Caco-2 (cell line): ENCODE measurements around the gene SLIRP. TPM values are rescaled to one million over a fixed set of nuclear protein-coding genes. Genes with fewer than 3 reads are reported as not detected.
A peak's percentile ranks its signal among the peaks of the same experiment; 100 is the strongest.
"Not testable (repeated sequence)": the region's sequence is repeated elsewhere in the genome, so short reads cannot be mapped to it uniquely, and the experiment has no call there.

ENCODE experiments used
- Bru-seq: library from RNA; stranded (reverse); fragments of 400-500 nt; gene quantifications from one replicate; lab custom pipeline; 2021; lab: Mats Ljungman, UMichigan
- BruChase-seq, 2 experiments: library from RNA; stranded (reverse); fragments of 400-500 nt; gene quantifications; one replicate each; lab custom pipeline; 2021; lab: Mats Ljungman, UMichigan
- BruUV-seq: library from RNA; stranded (reverse); fragments of 400-500 nt; replicated peaks from 2 replicates; lab custom pipeline; 2021; lab: Mats Ljungman, UMichigan
- CTCF ChIA-PET: fragments of 300-600 bp; sonication (Branson Sonifier 250); formaldehyde crosslinking; loops from one replicate; lab custom pipeline; 2022; ENCODE audit warnings: antibody characterized with exemption; lab: Charles Lee
- POLR2A ChIA-PET: fragments of 300-600 bp; sonication (Branson Sonifier 250); formaldehyde crosslinking; loops from one replicate; lab custom pipeline; 2022; ENCODE audit warnings: antibody characterized with exemption; lab: Charles Lee
- DNase-seq, 2 experiments: peaks; one replicate each; pipeline versions ENCODE4 v3.0.0 to v3.0.0-alpha.2; 2020 to 2022
- H3K27me3 ChIP-seq: replicated peaks from 2 replicates; pipeline ENCODE4 v1.6.0; 2011; ENCODE audit warnings: low read length; ENCODE audit not compliant: control insufficient read depth, insufficient read depth
- H3K36me3 ChIP-seq: 2 replicates; pipeline ENCODE4 v1.5.1; 2011; ENCODE audit warnings: low read length; ENCODE audit not compliant: control insufficient read depth, insufficient read depth
- H3K4me1 ChIP-seq: fragments of 250-450 bp; sonication (Bioruptor Pico); 2 replicates; pipeline ENCODE4 v1.5.1; 2020; ENCODE audit warnings: mild to moderate bottlenecking
- H3K4me3 ChIP-seq: 2 replicates; pipeline ENCODE4 v1.5.1; 2011; ENCODE audit warnings: low read depth, mild to moderate bottlenecking, control low read depth, low read length
- H3K9me3 ChIP-seq: fragments of 250-450 bp; sonication (Bioruptor Pico); 2 replicates; pipeline ENCODE4 v1.5.1; 2020; ENCODE audit warnings: mild to moderate bottlenecking, moderate library complexity
- H3K27ac Mint-ChIP-seq: one replicate; pipeline ENCODE4 v1.8.0; 2022; ENCODE audit warnings: mixed read lengths; ENCODE audit not compliant: unreplicated experiment
- H3K27me3 Mint-ChIP-seq: one replicate; pipeline ENCODE4 v1.8.0; 2022; ENCODE audit warnings: mixed read lengths; ENCODE audit not compliant: insufficient read depth, unreplicated experiment
- H3K36me3 Mint-ChIP-seq: one replicate; pipeline ENCODE4 v1.8.0; 2022; ENCODE audit warnings: mild to moderate bottlenecking, mixed read lengths; ENCODE audit not compliant: insufficient read depth, unreplicated experiment
- H3K4me1 Mint-ChIP-seq: one replicate; pipeline ENCODE4 v1.8.0; 2022; ENCODE audit warnings: low read depth, mixed read lengths; ENCODE audit not compliant: unreplicated experiment
- H3K4me3 Mint-ChIP-seq: one replicate; pipeline ENCODE4 v1.8.0; 2022; ENCODE audit warnings: mild to moderate bottlenecking, moderate library complexity, mixed read lengths; ENCODE audit not compliant: unreplicated experiment
- H3K9me3 Mint-ChIP-seq: one replicate; pipeline ENCODE4 v1.8.0; 2022; ENCODE audit warnings: mixed read lengths; ENCODE audit not compliant: unreplicated experiment
- CTCF ChIP-seq, 2 experiments: fragments of 200-600 bp in 1 of 2; IDR thresholded peaks; 1 replicate in 1 of 2; 2 replicates in 1 of 2; pipeline versions ENCODE4 v1.5.1 to v1.8.0; 2011 to 2022; ENCODE audit warnings: antibody characterized with exemption in 1 of 2, control low read depth in 1 of 2, inconsistent platforms in 1 of 2, low read depth in 1 of 2, low read length in 1 of 2, mild to moderate bottlenecking in 1 of 2, moderate library complexity in 1 of 2; ENCODE audit not compliant: insufficient read depth in 1 of 2, severe bottlenecking in 1 of 2, unreplicated experiment in 1 of 2
- intact Hi-C: fragments of 100-400 bp; cut with micrococcal nuclease; formaldehyde crosslinking; loops from one replicate; pipeline ENCODE4 v1.10.0; 2022; ENCODE audit not compliant: unreplicated experiment
- long read RNA-seq: library from polyadenylated mRNA; stranded (forward); transcript quantifications from one replicate; pipeline ENCODE4 v2.0.0, GENCODE V29; 2022
- total RNA-seq: library from RNA; stranded (reverse); gene quantifications from 2 replicates; pipeline ENCODE4 v1.2.3, GENCODE V29; 2022

Gene SLIRP
- total RNA-seq (204 and 208 TPM in 2 replicates), Bru-seq, nascent RNA (percentile 66 among the genes with signal in this experiment), BruChase-seq, experiment 1, labeled RNA remaining after a 2-hour chase (percentile 52 among the genes with signal in this experiment), BruChase-seq, experiment 2, labeled RNA remaining after a 6-hour chase (percentile 53 among the genes with signal in this experiment)
- long read RNA-seq, transcript SLIRP-212 (4 exons, 420 nt): minor isoform, 6 of 561 reads
- long read RNA-seq, transcript SLIRP-209 (4 exons, 408 nt): major isoform, 527 of 561 reads
- long read RNA-seq, transcript SLIRP-201 (4 exons, 394 nt): minor isoform, 12 of 561 reads
- long read RNA-seq, transcript SLIRP-202 (4 exons, 285 nt): minor isoform, 9 of 561 reads
- long read RNA-seq, partial matches to known transcripts: 2 of 561 reads
- long read RNA-seq, other reads (novel, unspliced or antisense): 4 of 561 reads

GRCh38 chr14:77707724-77708408, at the start of gene SLIRP, which contains the start of gene ALKBH1:
TSS of gene SLIRP (plus strand) at chr14:77708103. CDS start at chr14:77708112, 9 bp downstream.
TSS of gene ALKBH1 (minus strand) at chr14:77708023. CDS start at chr14:77708004, 19 bp downstream.
- Mint-ChIP-seq H3K36me3 (peaks cover 44% of the 10 kb centered on the region), H3K27me3 (no peaks in the 10 kb centered on the region), H3K9me3 (no peaks in the 10 kb centered on the region), H3K27ac (peak within 1 kb of the TSS; percentile 77), H3K4me3 (peak within 1 kb of the TSS; percentile 86), H3K4me1 (peaks cover 17% of the 10 kb centered on the region)
- Histone ChIP-seq H3K4me3 (peak within 1 kb of the TSS; percentile 71), H3K4me1 (peaks cover 8% of the 10 kb centered on the region; the same call in 1 of the 2 replicates), H3K9me3 (no peaks in the 10 kb centered on the region), H3K36me3 (no peaks in the 10 kb centered on the region), H3K27me3 (no peaks in the 10 kb centered on the region)
- intact Hi-C loops: loop anchor here (1.0 to 5.0 kb wide), 2 partner anchors 53 to 91 kb away; partner anchors contain the start of gene SPTLC2
- no TSS peak for BruUV-seq
- POLR2A ChIA-PET: interaction anchor here (0.5 to 0.7 kb wide), 2 partner anchors 14 to 333 kb away, joined by 3 to 5 read pairs; no protein-coding TSS in a partner anchor
- CTCF ChIA-PET: interaction anchor here (0.6 to 0.7 kb wide), 2 partner anchors 52 to 131 kb away, joined by 3 read pairs; no protein-coding TSS in a partner anchor
- peak; percentile 83 to 87 for DNase-seq
- TF ChIP-seq CTCF (IDR thresholded peaks at IDR 0.05; ENCODE audit: insufficient read depth in 1 of 2, low read depth in 1 of 2, low read length in 1 of 2, severe bottlenecking in 1 of 2, unreplicated experiment in 1 of 2): no peak

GRCh38 chr14:77659831-77660230, 48.1 kb upstream of the SLIRP start:
- no peaks in the 10 kb centered on the region for H3K27me3 Mint-ChIP-seq
- no peaks in the 10 kb centered on the region for H3K9me3 Mint-ChIP-seq
- TF ChIP-seq CTCF (IDR thresholded peaks at IDR 0.05; ENCODE audit: insufficient read depth in 1 of 2, low read depth in 1 of 2, low read length in 1 of 2, severe bottlenecking in 1 of 2, unreplicated experiment in 1 of 2): no peak
- Histone ChIP-seq H3K36me3 (no peaks in the 10 kb centered on the region), H3K9me3 (no peaks in the 10 kb centered on the region), H3K4me1 (no peaks in the 10 kb centered on the region), H3K4me3 (no peak overlapping the region), H3K27me3 (no peaks in the 10 kb centered on the region)
- CTCF ChIA-PET: interaction anchor here (0.6 kb wide), 1 partner anchor 23 kb away, joined by 4 read pairs; no protein-coding TSS in a partner anchor
- no peak for DNase-seq
- H3K36me3 Mint-ChIP-seq: no peaks in the 10 kb centered on the region
- no TSS peak for BruUV-seq
- POLR2A ChIA-PET: no interaction called here
- no peak overlapping the region for H3K4me3 Mint-ChIP-seq
- H3K27ac Mint-ChIP-seq: no peak overlapping the region
- peaks cover 5% of the 10 kb centered on the region for H3K4me1 Mint-ChIP-seq
- intact Hi-C loops: loop anchor here (5.0 kb wide), 2 partner anchors 142 to 937 kb away; partner anchors contain the start of gene ADCK1

GRCh38 chr14:77660754-77661153, 47.1 kb upstream of the SLIRP start:
- Histone ChIP-seq H3K36me3 (no peaks in the 10 kb centered on the region), H3K9me3 (no peaks in the 10 kb centered on the region), H3K4me3 (no peak overlapping the region), H3K4me1 (no peaks in the 10 kb centered on the region), H3K27me3 (no peaks in the 10 kb centered on the region)
- no peak for DNase-seq
- H3K4me1 Mint-ChIP-seq: no peaks in the 10 kb centered on the region
- no peaks in the 10 kb centered on the region for H3K27me3 Mint-ChIP-seq
- H3K36me3 Mint-ChIP-seq: no peaks in the 10 kb centered on the region
- no TSS peak for BruUV-seq
- ChIA-PET CTCF (no interaction called here), POLR2A (no interaction called here)
- no peaks in the 10 kb centered on the region for H3K9me3 Mint-ChIP-seq
- H3K27ac Mint-ChIP-seq: no peak overlapping the region
- intact Hi-C loops: no loop called here
- no peak overlapping the region for H3K4me3 Mint-ChIP-seq
- TF ChIP-seq CTCF (IDR thresholded peaks at IDR 0.05; ENCODE audit: insufficient read depth in 1 of 2, low read depth in 1 of 2, low read length in 1 of 2, severe bottlenecking in 1 of 2, unreplicated experiment in 1 of 2): no peak

- H3K27me3 Mint-ChIP-seq, H3K27ac Mint-ChIP-seq, H3K4me1 ChIP-seq, intact Hi-C loops, DNase-seq, H3K27me3 ChIP-seq, H3K9me3 ChIP-seq, BruUV-seq, H3K36me3 ChIP-seq, H3K4me3 ChIP-seq, POLR2A ChIA-PET, H3K9me3 Mint-ChIP-seq, H3K4me1 Mint-ChIP-seq, H3K36me3 Mint-ChIP-seq, CTCF ChIA-PET, H3K4me3 Mint-ChIP-seq: not testable (repeated sequence)
Observed at GRCh38 chr14:77661562-77661961, 46.3 kb upstream of the SLIRP start.
